ENCODE data around the gene TM4SF18. TPM values are rescaled to one million over a fixed set of nuclear protein-coding genes. Genes with fewer than 3 reads are reported as not detected.
"Not testable (repeated sequence)": the region's sequence is repeated elsewhere in the genome, so short reads cannot be mapped to it uniquely, and the experiment has no call there.

The TM4SF18 gene
- total RNA-seq, 2 experiments from 2014 or later: not detected

DNA sequence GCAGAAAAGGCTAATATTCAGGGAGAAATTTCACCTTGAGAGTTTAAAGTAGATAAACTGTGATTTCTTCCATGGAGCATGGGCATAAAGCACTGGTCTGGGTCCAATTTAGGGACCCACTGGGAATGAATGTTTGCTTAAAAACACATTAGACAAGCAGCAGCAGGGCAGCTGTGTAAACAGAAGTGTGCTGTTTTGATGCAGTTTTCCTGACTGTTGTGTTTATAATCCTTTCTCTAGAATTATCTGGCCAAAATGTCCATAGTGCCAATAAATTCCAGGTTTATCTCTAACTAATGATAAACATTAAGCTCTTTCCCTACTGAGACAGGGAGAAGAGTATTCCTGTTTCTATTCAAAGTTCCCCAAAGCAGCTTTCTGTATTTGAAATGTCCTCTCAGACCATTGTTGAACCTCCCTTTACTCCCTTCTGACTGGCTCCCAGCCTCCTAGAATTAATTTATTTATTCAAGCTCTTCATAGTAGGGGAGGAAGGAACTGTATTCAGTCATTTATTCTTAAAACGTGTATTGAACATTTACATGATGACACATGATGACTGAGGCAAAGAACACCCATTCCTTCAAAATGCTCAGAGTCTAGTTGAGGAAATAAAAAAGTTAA, 7.0 kb upstream of the TM4SF18 start:
- no peak overlapping the region for H3K4me3 ChIP-seq (ENCODE audit: low read depth, low read length, poor library complexity, severe bottlenecking)
- no peaks in the 10 kb centered on the region for H3K9me3 ChIP-seq (ENCODE audit: low read length)
- POLR2A ChIA-PET: interaction anchor here (0.5 kb wide), 1 partner anchor 1185 kb away, joined by 3 read pairs; no protein-coding TSS in a partner anchor
- BruUV-seq (replicated peaks): no TSS peak
- H3K9me2 ChIP-seq (ENCODE audit: insufficient read depth, low read length): no peaks in the 10 kb centered on the region
- intact Hi-C loops (cut with micrococcal nuclease; ENCODE audit: unreplicated experiment): no loop called here
- no peaks in the 10 kb centered on the region for H3K79me2 ChIP-seq (ENCODE audit: insufficient read depth, low read depth, low read length)
- no peak overlapping the region for H3K4me2 ChIP-seq (ENCODE audit: low read length)
- no peak for DNase-seq (ENCODE audit: low spot score)
- H2AFZ ChIP-seq (ENCODE audit: low read length): no peak overlapping the region
- no peaks in the 10 kb centered on the region for H4K20me1 ChIP-seq (ENCODE audit: insufficient read depth, low read length)
- H3K36me3 ChIP-seq (ENCODE audit: insufficient read depth, low read length): no peaks in the 10 kb centered on the region
- H3K4me1 ChIP-seq (ENCODE audit: insufficient read depth, low read length, poor library complexity, severe bottlenecking): no peaks in the 10 kb centered on the region
- TF ChIP-seq EZH2phosphoT487 (IDR thresholded peaks at IDR 0.05; ENCODE audit: borderline replicate concordance, low read depth, low read length): no peak
- no peak for TF ChIP-seq CTCF (conservative IDR thresholded peaks at IDR 0.05; ENCODE audit: low read length)
- H3K27ac ChIP-seq (ENCODE audit: low read depth, low read length, poor library complexity, severe bottlenecking): no peak overlapping the region
- CTCF ChIA-PET (ENCODE audit: unreplicated experiment): no interaction called here

- Histone ChIP-seq H3K9me2 (ENCODE audit: insufficient read depth, low read length) (no peaks in the 10 kb centered on the region), H4K20me1 (ENCODE audit: insufficient read depth, low read length) (no peaks in the 10 kb centered on the region), H3K4me1 (ENCODE audit: insufficient read depth, low read length, poor library complexity, severe bottlenecking) (no peaks in the 10 kb centered on the region), H3K4me2 (ENCODE audit: low read length) (no peak overlapping the region), H3K4me3 (ENCODE audit: low read depth, low read length, poor library complexity, severe bottlenecking) (no peak overlapping the region), H3K27ac (ENCODE audit: low read depth, low read length, poor library complexity, severe bottlenecking) (no peak overlapping the region), H2AFZ (ENCODE audit: low read length) (no peak overlapping the region), H3K36me3 (ENCODE audit: insufficient read depth, low read length) (no peaks in the 10 kb centered on the region), H3K79me2 (ENCODE audit: insufficient read depth, low read depth, low read length) (no peaks in the 10 kb centered on the region), H3K9me3 (ENCODE audit: low read length) (no peaks in the 10 kb centered on the region)
- ChIA-PET POLR2A (no interaction called here), CTCF (ENCODE audit: unreplicated experiment) (no interaction called here)
- no peak for TF ChIP-seq EZH2phosphoT487 (IDR thresholded peaks at IDR 0.05; ENCODE audit: borderline replicate concordance, low read depth, low read length)
- no peak for TF ChIP-seq CTCF (conservative IDR thresholded peaks at IDR 0.05; ENCODE audit: low read length)
- DNase-seq (ENCODE audit: low spot score): no peak
- intact Hi-C loops (cut with micrococcal nuclease; ENCODE audit: unreplicated experiment): no loop called here
- BruUV-seq (replicated peaks): no TSS peak
These were observed 6.5 kb upstream of the TM4SF18 start for GRCh38 chr3:149339931-149340309.

GRCh38 chr3:149337486-149337885, 4.0 kb upstream of the TM4SF18 start:
- H3K79me2 ChIP-seq (ENCODE audit: insufficient read depth, low read depth, low read length); POLR2A ChIA-PET; H3K36me3 ChIP-seq (ENCODE audit: insufficient read depth, low read length); CTCF ChIA-PET (ENCODE audit: unreplicated experiment); H3K9me3 ChIP-seq (ENCODE audit: low read length); H3K27ac ChIP-seq (ENCODE audit: low read depth, low read length, poor library complexity, severe bottlenecking); DNase-seq (ENCODE audit: low spot score); intact Hi-C loops (cut with micrococcal nuclease; ENCODE audit: unreplicated experiment); H3K4me2 ChIP-seq (ENCODE audit: low read length); BruUV-seq (replicated peaks); H3K4me3 ChIP-seq (ENCODE audit: low read depth, low read length, poor library complexity, severe bottlenecking); H3K9me2 ChIP-seq (ENCODE audit: insufficient read depth, low read length); H2AFZ ChIP-seq (ENCODE audit: low read length); H4K20me1 ChIP-seq (ENCODE audit: insufficient read depth, low read length); H3K4me1 ChIP-seq (ENCODE audit: insufficient read depth, low read length, poor library complexity, severe bottlenecking): not testable (repeated sequence)
